ENCODE data around the gene MKLN1. TPM values are rescaled to one million over a fixed set of nuclear protein-coding genes. Genes with fewer than 3 reads are reported as not detected.

The MKLN1 gene
- total and polyA plus RNA-seq, 2 donors from 2014 or later: 24.4 to 77.0 TPM

DNA sequence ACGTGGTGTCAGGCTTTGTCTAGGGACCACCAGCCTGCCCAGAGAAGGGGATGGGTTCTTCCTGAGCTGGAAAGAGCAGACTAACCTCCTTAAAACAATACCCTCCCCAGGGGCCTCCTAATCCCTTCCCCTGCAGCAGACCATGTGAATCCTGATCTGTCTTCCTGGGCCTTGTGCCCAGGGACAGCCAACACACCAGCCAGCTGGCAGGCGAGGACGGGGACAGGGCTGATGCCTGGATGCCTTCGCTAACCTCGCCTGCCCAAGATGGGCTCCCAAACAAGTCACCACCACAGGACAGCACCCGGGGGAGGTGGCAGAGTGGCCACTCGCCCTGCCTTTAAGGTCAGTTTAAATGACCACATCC is 211.1 kb downstream of the MKLN1 start:
- Histone ChIP-seq H3K4me1 (ENCODE audit: control insufficient read depth in 2 of 3, insufficient read depth in 2 of 3, low read depth in 1 of 3, low read length in 3 of 3) (peaks cover 0 to 8% (median 0%) of the 10 kb centered on the region in 3 donors), H3K36me3 (ENCODE audit: control insufficient read depth in 2 of 3, insufficient read depth in 3 of 3, low read length in 3 of 3) (no peaks in the 10 kb centered on the region), H3K4me3 (ENCODE audit: low read length in 3 of 3) (no peak overlapping the region), H3K9me3 (ENCODE audit: control insufficient read depth in 2 of 3, insufficient read depth in 1 of 3, low read length in 3 of 3) (no peaks in the 10 kb centered on the region), H3K27ac (ENCODE audit: low read depth in 2 of 2, low read length in 2 of 2) (peak overlapping the region; percentile 52 to 57), H3K9ac (ENCODE audit: low read length in 3 of 3) (no peak overlapping the region), H3K27me3 (ENCODE audit: control insufficient read depth, insufficient read depth, low read length) (no peaks in the 10 kb centered on the region)
- intact Hi-C loops (cut with DNase I): no loop called here
- no peak for FAIRE-seq
- no peak for TF ChIP-seq CTCF (IDR thresholded peaks at IDR 0.05; ENCODE audit: borderline replicate concordance, extremely low read depth, insufficient read depth)
- DNase-seq: peak in 1 of 5 donors; percentile 49

GRCh38 chr7:131540491-131541162 is 213.0 kb downstream of the MKLN1 start:
- peak in 3 of 5 donors; percentile 8 to 61 (median 9) for DNase-seq
- intact Hi-C loops (cut with DNase I): no loop called here

GRCh38 chr7:131543298-131543697 is 215.6 kb downstream of the MKLN1 start:
- H3K27me3 ChIP-seq (ENCODE audit: control insufficient read depth, insufficient read depth, low read length): no peaks in the 10 kb centered on the region
- intact Hi-C loops (cut with DNase I): no loop called here
- no peak overlapping the region for H3K9ac ChIP-seq (ENCODE audit: low read length in 3 of 3)
- no peaks in the 10 kb centered on the region for H3K36me3 ChIP-seq (ENCODE audit: control insufficient read depth in 2 of 3, insufficient read depth in 3 of 3, low read length in 3 of 3)
- H3K4me1 ChIP-seq (ENCODE audit: control insufficient read depth in 2 of 3, insufficient read depth in 2 of 3, low read depth in 1 of 3, low read length in 3 of 3): peaks cover 0 to 8% (median 0%) of the 10 kb centered on the region in 3 donors
- no peak overlapping the region for H3K4me3 ChIP-seq (ENCODE audit: low read length in 3 of 3)
- FAIRE-seq (no peak), DNase-seq (peak in 1 of 5 donors; percentile 29)
- H3K27ac ChIP-seq (ENCODE audit: low read depth in 2 of 2, low read length in 2 of 2): peak overlapping the region; percentile 23 to 33
- no peaks in the 10 kb centered on the region for H3K9me3 ChIP-seq (ENCODE audit: control insufficient read depth in 2 of 3, insufficient read depth in 1 of 3, low read length in 3 of 3)
- no peak for TF ChIP-seq CTCF (IDR thresholded peaks at IDR 0.05; ENCODE audit: borderline replicate concordance, extremely low read depth, insufficient read depth)

More at GRCh38 chr7:131540491-131541162, 213.0 kb downstream of the MKLN1 start:
- no peaks in the 10 kb centered on the region for H3K36me3 ChIP-seq (ENCODE audit: control insufficient read depth in 2 of 3, insufficient read depth in 3 of 3, low read length in 3 of 3)
- no peak overlapping the region for H3K4me3 ChIP-seq (ENCODE audit: low read length in 3 of 3)
- H3K9me3 ChIP-seq (ENCODE audit: control insufficient read depth in 2 of 3, insufficient read depth in 1 of 3, low read length in 3 of 3): no peaks in the 10 kb centered on the region
- H3K4me1 ChIP-seq (ENCODE audit: control insufficient read depth in 2 of 3, insufficient read depth in 2 of 3, low read depth in 1 of 3, low read length in 3 of 3): peaks cover 0 to 8% (median 0%) of the 10 kb centered on the region in 3 donors
- TF ChIP-seq CTCF (IDR thresholded peaks at IDR 0.05; ENCODE audit: borderline replicate concordance, extremely low read depth, insufficient read depth): no peak
- no peaks in the 10 kb centered on the region for H3K27me3 ChIP-seq (ENCODE audit: control insufficient read depth, insufficient read depth, low read length)
- H3K9ac ChIP-seq (ENCODE audit: low read length in 3 of 3): peak overlapping the region in 1 of 3 donors; percentile 10
- H3K27ac ChIP-seq (ENCODE audit: low read depth in 2 of 2, low read length in 2 of 2): peak overlapping the region; percentile 3 to 37
- no peak for FAIRE-seq
